GM12872 (cell line): ENCODE data around the gene DSC1.

ENCODE experiments used
- TF ChIP-seq, protein P1 (sequence below): IDR thresholded peaks from 3 replicates; pipeline ENCODE4 v1.5.1; 2011; ENCODE audit warnings: low read depth, mild to moderate bottlenecking, low read length, moderate library complexity; ENCODE audit not compliant: insufficient read depth

DSC1 gene

DNA sequence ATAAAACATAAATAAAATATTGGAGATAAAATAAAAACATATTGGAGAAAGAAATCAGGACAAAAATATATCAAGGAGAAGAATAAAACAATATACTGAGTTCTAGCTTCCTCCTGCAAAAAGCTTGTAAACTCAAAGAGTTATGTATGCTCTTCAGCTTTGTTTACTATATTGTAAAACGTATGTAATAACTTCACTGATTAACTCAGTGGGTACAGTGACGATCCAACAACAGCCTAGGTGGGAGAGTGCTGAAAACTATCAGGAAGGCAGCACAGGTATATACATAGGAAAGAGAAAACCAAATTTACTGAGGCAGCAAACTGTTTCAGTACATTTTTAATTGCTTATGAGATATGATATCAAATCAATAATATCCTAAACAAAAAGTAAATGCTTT, 68.8 kb downstream of the DSC1 start:
- TF ChIP-seq, protein P1, sequence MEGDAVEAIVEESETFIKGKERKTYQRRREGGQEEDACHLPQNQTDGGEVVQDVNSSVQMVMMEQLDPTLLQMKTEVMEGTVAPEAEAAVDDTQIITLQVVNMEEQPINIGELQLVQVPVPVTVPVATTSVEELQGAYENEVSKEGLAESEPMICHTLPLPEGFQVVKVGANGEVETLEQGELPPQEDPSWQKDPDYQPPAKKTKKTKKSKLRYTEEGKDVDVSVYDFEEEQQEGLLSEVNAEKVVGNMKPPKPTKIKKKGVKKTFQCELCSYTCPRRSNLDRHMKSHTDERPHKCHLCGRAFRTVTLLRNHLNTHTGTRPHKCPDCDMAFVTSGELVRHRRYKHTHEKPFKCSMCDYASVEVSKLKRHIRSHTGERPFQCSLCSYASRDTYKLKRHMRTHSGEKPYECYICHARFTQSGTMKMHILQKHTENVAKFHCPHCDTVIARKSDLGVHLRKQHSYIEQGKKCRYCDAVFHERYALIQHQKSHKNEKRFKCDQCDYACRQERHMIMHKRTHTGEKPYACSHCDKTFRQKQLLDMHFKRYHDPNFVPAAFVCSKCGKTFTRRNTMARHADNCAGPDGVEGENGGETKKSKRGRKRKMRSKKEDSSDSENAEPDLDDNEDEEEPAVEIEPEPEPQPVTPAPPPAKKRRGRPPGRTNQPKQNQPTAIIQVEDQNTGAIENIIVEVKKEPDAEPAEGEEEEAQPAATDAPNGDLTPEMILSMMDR: no peak

DNA sequence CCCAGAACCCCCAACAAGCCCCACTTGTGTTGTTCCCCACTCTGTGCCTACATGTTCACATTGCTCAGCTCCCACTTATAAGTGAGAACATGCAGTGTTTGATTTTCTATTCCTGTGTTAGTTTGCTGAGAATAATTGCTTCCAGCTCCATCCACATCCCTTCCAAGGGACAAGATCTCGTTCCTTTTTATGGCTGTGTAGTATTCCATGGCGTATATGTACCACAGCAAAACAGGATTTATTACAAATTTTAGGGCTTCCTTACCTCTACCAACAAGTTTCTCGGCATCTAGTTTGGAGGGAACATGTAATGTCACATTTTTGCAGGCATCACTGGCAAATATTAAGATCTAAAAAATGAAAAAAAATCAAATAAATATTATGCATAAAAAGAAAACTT, 69.4 kb downstream of the DSC1 start:
- TF ChIP-seq, protein P1: no peak

DNA sequence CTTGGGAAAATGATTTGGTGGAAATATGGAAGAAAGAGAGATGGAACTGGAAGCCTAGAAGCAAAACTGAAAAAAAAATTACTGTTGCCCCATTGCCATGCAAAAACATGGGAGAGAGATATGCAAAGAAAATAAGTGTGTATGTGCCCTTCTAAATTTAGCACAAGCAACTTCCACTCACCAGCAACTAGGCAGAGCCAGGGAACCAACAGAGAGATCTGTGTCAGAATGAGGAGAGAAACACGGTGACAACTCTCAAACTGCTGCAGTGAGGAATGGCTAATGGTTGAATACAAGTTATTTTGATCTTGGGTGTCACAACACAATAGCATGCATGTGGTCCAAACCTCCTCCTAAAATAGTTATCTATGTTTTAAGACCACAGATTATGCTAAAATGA, 71.3 kb downstream of the DSC1 start:
- TF ChIP-seq, protein P1: no peak

DNA sequence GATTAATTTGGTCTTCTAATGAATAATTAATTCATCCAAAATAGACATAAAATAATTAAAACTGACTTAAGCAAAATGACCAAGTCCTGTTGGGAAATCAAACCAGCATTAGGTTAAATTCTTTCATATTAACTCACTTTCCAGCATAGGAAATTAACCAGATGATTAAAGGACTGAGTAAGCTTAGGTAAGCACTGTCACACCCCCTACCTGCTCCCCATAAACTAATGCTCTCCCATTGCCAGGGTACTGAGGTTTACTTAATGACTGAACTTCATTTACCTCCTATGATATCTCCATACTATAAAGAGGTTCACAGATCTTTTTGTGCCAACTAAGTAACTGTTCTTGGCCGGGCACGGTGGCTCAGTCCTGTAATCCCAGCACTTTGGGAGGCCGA, 74.1 kb downstream of the DSC1 start:
- TF ChIP-seq, protein P1: no peak

DNA sequence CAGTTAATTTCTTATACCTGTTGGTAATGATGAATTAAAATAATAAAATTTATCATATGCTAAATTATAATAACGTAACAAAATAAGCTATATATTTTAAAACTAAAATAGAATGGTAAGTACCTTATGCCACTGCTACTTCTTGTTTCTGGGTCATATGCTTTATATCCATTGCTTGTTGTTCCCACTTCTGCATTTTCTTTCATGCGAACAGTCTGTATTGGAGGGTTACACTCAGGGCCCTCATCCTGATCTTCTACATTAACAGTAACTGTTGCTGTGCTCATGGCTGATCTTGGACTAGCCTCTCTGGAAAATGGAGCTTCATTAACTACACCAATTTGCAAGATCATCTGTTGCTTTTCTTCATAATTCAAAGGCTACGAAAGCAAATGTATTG, 82.7 kb downstream of the DSC1 start:
- TF ChIP-seq, protein P1: no peak
